Stimulated activated CD4-positive, alpha-beta T cell treated with anti-CD3 and anti-CD28 coated beads, Interleukin-2, amount 100 ng/mL, for 4 hours (primary cell): ENCODE data around the gene ABCA7.

Source experiments
- DNase-seq: peaks from one replicate; pipeline ENCODE4 v3.0.0-alpha.2; 2020; ENCODE audit warnings: low read depth

The ABCA7 gene

DNA sequence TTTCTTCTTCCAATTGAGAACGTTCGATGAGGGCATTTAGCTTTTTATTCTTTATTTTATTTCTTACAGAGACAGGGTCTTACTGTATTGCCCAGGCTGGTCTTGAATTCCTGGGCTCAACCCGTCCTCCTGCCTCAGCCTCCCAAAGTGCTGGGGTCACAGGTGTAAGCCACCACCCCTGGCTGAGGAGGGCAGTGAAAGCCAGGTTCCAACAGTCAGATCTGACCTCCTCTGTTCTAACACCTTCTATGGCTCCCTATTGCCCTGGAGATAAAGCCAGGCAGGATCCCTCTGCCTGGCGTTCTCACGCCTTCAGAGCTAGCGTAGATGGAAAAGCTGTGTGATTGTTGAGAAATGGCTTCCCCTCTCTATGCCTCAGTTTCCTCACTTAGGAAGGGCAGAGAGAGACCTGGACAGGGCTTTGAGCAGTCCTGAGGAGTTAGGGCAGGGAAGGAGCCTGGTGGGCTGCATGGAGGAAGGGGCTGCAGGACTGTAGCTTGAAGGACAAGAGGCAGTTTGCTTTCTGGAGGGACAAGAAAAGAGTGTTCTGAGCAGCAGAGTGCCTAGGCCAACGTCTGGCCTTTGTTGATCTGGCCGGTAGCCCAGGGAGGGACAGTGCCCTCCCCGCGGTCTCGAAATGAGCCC is 32.6 kb downstream of the ABCA7 start:
- no peak for DNase-seq

DNA sequence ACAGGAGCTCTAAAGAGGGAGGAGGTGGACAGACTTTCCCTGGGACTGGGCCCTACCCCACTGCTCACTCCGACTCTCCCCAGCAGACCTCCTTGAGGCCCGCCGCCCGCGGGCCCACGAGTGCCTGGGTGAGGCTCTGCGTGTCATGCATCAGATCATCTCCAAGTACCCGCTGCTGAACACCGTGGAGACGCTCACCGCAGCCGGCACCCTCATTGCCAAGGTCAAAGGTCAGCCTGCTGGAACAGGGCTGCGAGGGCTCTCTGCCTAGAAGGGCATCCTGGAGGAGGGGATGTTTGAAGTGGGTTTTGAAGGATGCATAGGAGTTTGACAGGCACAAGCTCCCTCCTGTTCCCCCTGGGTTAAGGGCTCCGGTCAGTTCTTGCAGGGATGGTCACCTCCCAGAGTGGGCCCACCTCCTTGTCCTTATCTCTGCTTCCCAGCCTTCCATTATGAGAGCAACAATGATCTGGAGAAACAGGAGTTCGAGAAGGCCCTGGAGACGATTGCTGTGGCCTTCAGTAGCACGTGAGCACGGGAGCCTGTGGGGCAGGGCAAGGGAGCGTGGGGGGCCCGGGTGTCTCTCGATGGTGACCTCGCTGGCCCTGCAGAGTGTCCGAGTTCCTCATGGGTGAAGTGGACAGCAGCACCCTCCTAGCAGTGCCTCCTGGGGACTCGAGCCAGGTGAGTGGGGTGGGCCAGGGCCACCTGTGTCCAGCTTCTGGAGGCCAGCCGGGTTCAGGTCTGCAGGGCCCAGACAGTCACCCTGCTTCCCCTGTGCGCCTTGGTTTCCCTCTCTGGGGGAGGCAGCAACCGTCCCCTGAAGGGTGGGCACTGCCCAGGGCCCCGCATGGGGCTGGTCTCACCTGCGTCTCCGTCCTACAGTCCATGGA is 33.4 kb downstream of the ABCA7 start:
- no peak for DNase-seq

DNA sequence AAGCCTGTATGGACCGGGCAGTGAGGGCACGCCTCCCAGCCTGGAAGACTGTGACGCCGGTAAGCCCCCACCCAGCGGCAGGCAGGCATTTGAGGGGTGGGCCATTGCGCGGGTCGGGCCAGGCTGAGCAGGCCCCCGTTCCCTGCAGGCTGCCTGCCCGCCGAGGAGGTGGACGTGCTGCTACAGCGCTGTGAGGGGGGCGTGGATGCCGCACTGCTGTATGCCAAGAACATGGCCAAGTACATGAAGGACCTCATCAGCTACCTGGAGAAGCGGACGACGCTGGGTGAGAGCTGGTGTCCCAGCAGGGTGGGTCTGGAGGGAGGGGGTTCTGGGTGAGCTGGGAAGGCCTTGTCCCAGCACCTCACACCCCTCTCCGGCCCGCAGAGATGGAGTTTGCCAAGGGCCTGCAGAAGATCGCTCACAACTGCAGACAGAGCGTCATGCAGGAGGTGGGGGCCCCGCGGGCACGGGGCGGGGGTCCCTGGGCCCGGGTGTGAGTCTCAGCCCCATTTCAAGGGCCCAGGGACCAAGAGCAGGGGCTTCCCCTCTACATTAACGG is 34.1 kb downstream of the ABCA7 start:
- DNase-seq, result no peak

DNA sequence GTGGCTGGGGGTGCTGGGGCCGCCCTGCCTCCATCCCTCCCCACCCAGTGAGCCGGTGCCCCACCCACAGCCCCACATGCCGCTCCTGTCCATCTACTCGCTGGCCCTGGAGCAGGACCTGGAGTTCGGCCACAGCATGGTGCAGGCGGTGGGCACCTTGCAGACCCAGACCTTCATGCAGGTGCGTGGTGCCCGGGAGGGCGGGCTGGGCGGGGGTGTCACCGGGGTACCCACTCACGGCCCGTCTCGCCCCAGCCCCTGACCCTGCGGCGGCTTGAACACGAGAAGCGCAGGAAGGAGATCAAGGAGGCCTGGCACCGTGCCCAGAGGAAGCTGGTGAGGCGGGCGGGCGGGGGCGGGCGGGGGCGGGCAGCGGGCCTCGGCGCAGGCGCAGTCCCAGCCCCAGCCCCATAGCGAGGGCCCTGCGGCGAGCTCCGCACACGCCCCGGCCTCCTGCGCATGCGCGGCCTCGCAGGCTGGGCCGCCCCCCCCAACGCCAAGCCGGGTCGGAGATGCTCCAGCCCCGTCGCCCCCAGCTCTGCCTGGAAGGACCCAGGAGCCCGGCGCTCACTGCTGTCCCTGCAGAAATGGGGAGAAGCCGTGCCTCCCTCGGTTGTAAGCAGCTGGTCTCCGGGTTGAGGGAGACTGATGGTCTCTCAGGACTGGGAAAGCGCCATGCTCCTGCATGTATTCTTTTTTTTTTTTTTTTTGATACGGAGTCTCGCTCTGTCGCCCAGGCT is 34.8 kb downstream of the ABCA7 start:
- peak; percentile 88 for DNase-seq

DNA sequence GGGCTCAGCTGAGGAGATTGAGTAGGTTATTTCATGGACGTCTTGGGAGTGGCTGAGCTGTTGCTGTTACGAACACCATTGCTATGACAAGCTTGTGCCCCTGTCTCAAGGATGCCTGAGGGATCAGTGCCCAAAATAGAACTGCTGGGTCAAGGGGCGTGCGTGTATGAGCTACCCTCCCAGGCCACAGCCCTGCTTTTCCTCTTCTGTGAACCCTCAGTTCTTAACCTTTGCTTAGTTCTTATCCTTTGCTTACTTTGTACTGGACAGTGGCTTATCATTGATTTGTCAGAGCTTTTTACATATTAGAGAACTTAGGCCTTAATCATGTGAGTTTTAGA is 36.1 kb downstream of the ABCA7 start:
- no peak for DNase-seq

DNA sequence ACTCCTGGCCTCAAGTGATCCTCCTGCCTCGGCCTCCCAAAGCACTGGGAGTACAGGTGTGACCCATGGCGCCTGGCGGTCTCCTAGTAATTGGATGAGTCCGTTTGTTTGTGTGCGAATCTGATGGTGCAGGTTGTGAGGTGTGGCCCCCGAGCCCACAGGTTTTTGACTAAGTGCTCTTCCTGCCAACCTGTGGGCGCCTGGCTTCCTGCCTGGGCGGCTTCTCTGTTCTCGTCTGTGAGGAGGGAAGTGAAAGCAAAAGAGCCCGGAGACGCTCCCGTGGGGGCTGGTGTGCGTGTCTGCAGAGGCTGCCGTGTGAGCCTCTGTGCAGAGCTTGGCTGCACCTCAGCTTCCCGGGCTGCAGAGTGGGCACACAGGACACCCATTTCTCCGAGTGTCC is 37.0 kb downstream of the ABCA7 start:
- DNase-seq, result peak; percentile 91

DNA sequence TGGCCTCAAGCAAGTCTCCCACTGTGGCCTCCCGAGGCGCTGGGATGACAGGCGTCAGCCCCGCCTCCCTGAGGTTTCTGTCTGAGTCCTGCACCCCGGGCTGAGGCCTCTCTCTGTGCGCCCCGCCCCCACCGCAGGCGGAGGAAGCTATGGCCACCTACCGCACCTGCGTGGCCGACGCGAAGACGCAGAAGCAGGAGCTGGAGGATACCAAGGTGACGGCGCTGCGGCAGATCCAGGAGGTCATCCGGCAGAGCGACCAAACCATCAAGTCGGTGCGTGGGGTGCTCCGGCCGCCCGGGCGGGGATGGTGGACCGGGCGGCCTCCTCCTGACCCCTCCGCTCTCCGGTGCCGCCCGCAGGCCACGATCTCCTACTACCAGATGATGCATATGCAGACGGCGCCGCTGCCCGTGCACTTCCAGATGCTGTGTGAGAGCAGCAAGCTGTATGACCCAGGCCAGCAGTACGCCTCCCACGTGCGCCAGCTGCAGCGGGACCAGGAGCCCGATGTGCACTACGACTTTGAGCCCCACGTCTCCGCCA is 39.7 kb downstream of the ABCA7 start:
- no peak for DNase-seq

DNA sequence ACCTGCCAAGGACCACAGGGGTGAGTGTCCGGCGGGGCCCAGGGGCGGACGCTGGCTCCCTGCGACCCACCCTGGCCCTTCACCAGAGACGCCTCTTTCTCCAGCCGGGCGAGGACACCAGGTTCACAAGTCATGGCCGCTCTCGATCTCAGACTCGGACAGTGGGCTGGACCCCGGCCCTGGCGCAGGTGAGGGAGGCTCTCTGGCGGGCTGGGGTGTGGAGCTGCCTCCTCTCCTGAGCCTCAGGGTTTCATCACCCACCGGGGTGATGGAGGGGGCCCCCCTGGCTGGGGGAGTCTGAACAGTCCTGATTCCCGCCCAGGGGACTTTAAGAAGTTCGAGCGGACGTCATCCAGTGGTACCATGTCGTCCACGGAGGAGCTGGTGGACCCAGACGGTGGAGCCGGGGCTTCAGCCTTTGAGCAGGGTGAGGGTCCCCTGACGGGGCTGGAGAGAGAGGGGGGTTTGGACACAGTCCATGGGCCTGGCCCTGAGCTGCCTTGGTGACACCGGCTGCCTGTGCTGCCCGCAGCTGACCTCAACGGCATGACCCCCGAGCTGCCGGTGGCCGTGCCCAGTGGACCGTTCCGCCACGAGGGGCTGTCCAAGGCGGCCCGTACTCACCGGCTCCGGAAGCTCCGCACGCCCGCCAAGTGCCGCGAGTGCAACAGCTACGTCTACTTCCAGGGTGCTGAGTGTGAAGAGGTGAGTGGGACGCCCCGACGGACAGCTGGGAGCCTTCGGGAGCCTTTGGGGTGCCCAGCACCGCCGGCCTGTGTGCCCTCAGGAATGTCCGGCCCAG is 40.7 kb downstream of the ABCA7 start:
- no peak for DNase-seq

DNA sequence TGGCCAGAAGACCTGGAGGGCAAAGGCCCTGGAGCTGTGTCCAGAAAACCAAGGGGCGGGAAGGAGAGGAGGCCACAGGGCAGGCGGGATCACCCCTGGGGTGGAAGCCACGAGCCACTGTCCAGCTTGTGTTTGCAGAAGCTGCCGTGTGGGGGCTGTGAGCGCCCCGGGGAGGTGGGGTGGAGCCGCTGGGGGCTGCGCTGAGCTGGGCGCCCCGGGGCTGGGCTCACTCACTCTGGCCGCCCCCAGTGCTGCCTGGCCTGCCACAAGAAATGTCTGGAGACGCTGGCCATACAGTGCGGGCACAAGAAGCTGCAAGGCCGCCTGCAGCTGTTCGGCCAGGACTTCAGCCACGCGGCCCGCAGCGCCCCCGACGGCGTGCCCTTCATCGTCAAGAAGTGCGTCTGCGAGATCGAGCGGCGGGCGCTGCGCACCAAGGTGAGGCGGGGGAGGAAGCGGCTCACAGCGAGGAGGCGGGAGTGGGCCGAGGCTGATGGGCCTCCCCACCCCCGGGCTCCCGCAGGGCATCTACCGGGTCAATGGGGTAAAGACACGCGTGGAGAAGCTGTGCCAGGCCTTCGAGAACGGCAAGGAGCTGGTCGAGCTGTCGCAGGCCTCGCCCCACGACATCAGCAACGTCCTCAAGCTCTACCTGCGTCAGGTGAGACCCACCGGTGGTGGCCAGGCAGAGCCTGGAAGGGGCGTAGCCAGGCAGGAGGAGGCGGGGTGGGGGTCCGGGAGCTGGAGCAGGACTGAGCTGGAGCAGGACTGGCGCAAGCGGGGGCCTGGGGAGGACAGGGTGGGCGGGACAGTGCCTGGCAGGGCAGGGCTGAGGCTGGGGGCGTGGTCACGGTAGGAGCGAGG is 41.6 kb downstream of the ABCA7 start:
- DNase-seq, result no peak

DNA sequence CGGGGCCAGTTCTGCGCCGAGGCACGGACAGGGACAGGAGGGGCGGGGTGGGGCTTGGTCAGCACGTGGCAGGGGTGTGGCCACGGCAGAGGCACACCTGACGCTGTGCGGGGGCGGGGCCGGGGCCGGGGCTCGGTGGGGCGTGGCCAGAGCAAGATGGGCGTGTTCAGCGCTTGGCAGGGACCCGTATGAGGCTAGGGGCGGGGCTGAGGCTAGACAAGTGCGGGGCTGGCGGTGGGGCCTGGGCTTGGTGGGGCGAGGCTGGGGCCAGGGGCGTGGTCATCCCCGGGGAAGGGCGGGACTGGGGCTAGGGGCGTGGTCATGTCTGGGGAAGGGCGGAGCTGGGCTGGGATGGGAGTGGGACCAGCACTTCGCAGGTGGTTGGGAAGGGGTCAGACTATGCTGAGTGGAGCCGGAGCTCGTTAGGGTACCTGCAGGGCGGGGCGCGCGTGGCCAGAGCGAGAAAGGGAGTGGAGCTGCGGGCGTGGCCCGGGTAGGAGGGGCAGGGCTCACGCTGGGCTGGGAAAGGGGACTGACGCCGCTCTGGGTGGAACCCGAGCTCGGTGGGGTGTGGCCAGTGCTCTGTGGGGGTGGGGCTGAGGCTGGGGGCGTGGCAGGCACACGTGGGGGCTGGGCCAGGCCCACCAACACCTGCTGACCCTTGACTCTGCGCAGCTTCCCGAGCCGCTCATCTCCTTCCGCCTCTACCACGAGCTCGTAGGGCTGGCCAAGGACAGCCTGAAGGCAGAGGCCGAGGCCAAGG is 42.4 kb downstream of the ABCA7 start:
- peak; percentile 58 for DNase-seq

DNA sequence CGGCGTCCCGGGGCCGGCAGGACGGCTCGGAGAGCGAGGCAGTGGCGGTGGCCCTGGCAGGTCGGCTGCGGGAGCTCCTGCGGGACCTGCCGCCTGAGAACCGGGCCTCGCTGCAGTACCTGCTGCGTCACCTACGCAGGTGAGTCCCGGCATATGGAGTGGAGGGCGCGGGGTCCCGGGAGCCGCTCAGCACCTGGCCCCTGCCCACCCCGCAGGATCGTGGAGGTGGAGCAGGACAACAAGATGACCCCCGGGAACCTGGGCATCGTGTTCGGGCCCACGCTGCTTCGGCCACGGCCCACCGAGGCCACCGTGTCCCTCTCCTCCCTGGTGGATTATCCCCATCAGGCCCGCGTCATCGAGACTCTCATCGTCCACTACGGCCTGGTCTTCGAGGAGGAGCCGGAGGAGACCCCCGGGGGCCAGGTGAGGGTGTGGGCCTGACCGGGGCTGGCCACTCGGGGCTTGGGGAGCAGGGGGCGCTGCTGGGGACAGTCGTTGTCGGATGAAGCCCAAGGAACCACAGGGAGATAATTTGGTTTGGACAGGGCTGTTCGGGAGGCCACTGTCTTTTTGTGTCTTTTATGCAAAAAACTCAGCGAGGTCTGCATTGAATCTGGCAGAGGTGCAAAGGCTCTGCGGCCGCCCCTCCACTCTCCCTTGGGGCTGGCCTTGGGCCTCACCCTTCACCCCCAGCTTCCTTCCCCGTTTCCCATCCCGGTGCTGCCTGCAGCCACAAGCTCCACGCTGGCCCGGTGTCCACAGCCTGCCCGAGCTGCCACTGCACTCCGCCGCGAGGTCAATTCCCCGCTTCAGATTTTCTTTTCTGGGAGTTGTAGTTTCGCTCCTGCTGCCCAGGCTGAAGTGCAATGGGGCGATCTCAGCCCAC is 43.3 kb downstream of the ABCA7 start:
- no peak for DNase-seq

DNA sequence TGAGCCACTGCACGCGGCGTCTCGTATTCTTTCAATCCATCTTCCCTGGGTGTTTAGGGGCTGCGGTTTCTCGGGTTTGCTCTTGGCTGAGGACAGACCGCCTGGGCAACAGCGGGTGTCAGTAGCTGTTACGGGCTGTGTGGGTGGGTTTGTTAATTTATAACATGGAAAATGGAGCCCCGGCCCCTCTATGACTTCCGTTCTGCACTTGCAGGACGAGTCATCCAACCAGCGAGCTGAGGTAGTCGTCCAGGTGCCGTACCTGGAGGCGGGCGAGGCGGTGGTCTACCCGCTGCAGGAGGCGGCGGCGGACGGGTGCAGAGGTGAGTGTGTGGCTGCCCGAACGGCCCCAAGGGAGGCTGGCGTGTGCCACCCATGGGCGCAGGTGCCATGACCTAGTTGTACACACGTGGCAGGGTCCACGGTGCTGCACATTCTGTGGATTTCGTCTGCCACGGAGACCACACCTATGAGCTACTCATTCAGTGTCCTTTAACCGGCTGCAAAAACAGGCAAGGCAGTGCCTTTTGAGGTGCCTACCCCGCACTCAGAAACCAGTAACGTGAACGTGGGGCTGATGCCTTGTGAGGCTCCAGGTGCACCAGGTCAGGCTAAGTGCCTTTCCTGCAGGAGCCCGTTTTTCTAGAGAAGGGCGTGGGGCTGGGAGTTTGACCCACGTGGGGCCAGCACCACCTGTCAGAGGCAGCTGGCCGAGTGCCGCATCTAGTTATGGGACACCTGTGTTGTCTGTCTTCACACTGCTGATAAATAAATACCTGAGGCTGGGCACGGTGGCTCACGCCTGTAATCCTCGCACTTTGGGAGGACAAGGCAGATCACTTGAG is 44.3 kb downstream of the ABCA7 start:
- DNase-seq, result no peak

DNA sequence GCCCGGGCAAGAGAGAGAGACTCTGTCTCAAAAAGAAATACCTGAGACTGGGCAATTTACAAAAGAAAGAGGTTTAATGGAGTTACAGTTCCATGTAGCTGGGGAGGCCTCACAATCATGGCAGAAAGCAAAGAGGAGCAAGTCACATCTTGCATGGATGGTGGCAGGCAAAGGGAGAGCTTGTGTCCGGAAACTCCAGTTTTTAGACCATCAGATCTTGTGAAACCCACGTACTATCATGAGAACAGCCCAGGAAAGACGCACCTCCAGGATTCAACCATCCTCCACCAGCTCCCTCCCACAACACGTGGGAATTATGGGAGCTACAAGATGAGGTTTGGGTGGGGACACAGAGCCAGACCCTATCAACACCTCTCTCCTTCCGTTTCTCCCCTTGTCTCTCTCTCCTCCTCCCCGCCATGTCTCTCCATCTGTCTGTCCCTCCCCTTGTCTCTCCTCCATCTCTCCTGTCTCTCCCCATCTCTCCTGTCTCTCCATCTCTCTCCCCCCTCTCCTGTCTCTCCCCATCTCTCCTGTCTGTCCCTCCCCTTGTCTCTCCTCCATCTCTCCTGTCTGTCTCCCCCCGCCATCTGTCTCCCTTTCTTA is 45.2 kb downstream of the ABCA7 start:
- DNase-seq, result no peak

DNA sequence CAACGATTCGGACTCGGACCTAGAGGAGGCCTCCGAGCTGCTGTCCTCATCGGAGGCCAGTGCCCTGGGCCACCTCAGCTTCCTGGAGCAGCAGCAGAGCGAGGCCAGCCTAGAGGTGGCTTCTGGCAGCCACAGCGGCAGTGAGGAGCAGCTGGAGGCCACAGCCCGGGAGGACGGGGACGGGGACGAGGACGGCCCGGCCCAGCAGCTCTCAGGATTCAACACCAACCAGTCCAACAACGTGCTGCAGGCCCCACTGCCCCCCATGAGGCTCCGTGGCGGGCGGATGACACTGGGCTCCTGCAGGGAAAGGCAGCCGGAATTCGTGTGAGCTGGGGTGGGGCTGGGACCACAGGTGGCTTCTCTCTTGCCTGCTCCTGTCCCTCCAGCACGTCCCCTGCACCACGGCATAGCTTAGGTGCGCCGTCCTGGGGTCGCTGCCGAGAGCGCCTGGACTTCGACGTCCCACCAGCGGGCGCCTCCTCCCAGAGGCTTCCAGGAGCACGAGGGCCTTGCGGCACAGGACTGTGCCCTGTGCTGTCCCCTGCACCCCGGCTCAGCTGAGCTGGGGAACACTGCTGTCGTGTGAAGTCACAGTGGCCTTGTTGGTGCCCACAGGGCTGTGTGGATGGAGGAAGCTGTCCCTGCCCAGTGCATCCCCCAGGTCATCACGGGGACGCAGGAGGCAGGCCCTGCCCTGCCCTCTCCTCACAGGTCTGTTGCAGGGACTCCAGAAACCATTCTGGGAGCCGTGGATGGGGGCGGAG is 46.0 kb downstream of the ABCA7 start:
- no peak for DNase-seq

DNA sequence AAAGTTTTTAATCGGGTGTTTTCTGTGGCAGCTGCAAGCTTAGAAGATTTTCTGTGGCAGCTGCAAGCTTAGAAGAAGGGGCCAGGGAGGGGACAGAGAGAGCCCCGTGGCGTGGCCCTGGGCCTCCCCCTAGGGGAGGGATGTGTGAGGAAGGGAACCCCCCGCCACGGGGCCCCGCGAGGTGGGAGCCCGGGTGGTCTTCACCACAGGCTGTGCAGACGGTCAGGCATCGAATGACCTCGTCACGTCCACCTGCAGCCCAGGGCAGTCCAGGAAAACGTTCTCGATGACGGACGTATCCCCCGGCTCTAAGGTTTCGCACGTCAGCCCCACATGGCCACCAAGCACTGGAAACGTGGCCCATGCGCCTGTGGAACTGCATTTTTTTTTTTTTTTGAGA is 46.7 kb downstream of the ABCA7 start:
- no peak for DNase-seq

DNA sequence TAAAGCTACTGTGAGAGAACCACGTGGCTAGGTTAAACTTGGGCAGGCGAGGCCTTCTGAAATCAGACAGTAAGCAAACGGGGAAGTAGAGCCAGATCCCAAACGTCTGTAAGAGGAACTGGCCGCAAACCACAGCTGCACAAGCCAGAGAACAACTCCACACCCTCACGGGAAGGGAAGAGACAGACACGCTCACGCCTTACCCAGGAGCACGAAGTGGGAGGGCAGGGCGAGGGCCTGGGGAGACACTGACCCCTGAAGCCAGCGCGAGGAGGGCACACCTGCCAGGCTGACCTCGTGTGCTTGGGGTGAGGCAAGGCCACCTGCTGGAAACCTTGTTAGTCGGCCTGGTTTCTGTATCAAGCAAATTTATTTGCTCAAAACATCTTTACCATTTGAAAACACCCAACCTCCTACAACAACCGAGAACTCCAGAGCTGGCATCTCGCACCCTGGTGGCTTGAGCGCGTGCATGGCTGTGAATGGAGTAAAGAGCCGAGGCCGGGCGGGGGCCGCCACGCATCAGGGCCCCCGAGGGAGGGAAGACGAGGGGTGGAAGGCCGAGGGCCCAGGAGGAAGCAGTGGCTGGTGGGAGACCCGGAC is 48.0 kb downstream of the ABCA7 start:
- no peak for DNase-seq
